NB4 (cell line): Measurements from ENCODE around the gene SLC6A6.

Experiments used
- MYC ChIP-seq: IDR thresholded peaks from 2 replicates; pipeline ENCODE4 v1.6.1; 2011; ENCODE audit warnings: low read depth, low read length
- POLR2A ChIP-seq: IDR thresholded peaks from 2 replicates; pipeline ENCODE4 v1.6.1; 2011; ENCODE audit warnings: mild to moderate bottlenecking; ENCODE audit not compliant: insufficient read length; ENCODE audit errors: extremely low read depth
- TF ChIP-seq, protein P1 (sequence below): IDR thresholded peaks from one replicate; pipeline ENCODE4 v1.5.1; 2012; ENCODE audit warnings: low read depth, low read length
- TF ChIP-seq, protein P2 (sequence below): IDR thresholded peaks from 2 replicates; pipeline ENCODE4 v1.6.1; 2011; ENCODE audit warnings: low read depth, low read length

DNA sequence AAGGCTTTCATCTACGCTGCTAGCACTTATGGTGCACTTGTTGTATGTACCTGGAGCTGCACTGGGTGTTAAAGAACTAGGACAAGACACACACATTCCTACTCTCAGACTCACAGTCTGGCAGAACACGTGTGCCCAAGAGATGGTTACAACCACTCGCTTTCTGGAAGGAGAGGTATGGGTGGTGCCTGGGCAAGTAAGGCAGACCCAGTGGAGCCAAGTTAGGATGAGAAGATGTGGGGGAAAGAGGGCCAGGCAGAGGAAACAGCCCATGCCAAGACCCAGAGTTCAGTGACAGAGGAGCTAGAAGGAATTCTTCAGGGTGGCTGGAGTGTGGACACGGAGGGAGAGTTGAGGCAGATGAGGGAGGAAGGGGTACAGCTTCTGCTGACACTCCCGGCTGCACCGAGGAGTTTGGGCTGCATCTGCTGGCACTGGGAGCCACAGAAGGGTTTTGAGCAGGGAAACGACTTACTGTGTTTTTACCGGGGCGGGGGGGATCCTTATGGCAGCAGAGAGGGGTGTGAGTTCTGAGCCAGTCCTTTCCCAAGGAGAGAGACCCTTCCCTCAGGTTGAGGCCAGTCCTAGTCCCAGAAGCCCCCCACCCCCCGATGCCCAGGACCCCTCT lies 78.7 kb downstream of the SLC6A6 start:
- TF ChIP-seq, protein P1, sequence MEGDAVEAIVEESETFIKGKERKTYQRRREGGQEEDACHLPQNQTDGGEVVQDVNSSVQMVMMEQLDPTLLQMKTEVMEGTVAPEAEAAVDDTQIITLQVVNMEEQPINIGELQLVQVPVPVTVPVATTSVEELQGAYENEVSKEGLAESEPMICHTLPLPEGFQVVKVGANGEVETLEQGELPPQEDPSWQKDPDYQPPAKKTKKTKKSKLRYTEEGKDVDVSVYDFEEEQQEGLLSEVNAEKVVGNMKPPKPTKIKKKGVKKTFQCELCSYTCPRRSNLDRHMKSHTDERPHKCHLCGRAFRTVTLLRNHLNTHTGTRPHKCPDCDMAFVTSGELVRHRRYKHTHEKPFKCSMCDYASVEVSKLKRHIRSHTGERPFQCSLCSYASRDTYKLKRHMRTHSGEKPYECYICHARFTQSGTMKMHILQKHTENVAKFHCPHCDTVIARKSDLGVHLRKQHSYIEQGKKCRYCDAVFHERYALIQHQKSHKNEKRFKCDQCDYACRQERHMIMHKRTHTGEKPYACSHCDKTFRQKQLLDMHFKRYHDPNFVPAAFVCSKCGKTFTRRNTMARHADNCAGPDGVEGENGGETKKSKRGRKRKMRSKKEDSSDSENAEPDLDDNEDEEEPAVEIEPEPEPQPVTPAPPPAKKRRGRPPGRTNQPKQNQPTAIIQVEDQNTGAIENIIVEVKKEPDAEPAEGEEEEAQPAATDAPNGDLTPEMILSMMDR: no peak
- TF ChIP-seq POLR2A (no peak), MYC (no peak)
- TF ChIP-seq, protein P2, sequence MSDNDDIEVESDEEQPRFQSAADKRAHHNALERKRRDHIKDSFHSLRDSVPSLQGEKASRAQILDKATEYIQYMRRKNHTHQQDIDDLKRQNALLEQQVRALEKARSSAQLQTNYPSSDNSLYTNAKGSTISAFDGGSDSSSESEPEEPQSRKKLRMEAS: no peak
